HepG2 (cell line): ENCODE results near the gene GPSM1. TPM values are rescaled to one million over a fixed set of nuclear protein-coding genes. Genes with fewer than 3 reads are reported as not detected.

Experiments
- ARHGAP35 ChIP-seq: sonication (generic); formaldehyde crosslinking; IDR thresholded peaks from 2 replicates; pipeline ENCODE4 v1.9.0; 2022; ENCODE audit warnings: mild to moderate bottlenecking, inconsistent platforms, moderate library complexity, missing genetic modification reagents, borderline replicate concordance
- ATF7 ChIP-seq, 2 experiments: fragments of 450-650 bp in 1 of 2; sonication (generic) in 1 of 2; formaldehyde crosslinking in 1 of 2; IDR thresholded peaks; 2 replicates each; pipeline versions ENCODE4 v1.4.0 to v1.6.1; 2016 to 2020; ENCODE audit warnings: antibody characterized with exemption in 1 of 2, mild to moderate bottlenecking in 1 of 2, missing genetic modification reagents in 1 of 2
- ATM ChIP-seq: fragments of 450-650 bp; IDR thresholded peaks from 2 replicates; pipeline ENCODE4 v1.7.1; 2017; ENCODE audit warnings: mild to moderate bottlenecking, borderline replicate concordance
- CC2D1A ChIP-seq: sonication (generic); formaldehyde crosslinking; IDR thresholded peaks from 2 replicates; pipeline ENCODE4 v1.8.1; 2023; ENCODE audit warnings: mild to moderate bottlenecking, missing genetic modification reagents
- ELF1 ChIP-seq: sonication (generic); formaldehyde crosslinking; IDR thresholded peaks from 2 replicates; pipeline ENCODE4 v1.4.0; 2020; ENCODE audit warnings: missing genetic modification reagents
- HDAC1 ChIP-seq: sonication (generic); formaldehyde crosslinking; IDR thresholded peaks from 2 replicates; pipeline ENCODE4 v1.5.1; 2020; ENCODE audit warnings: mild to moderate bottlenecking, missing genetic modification reagents
- MEIS2 ChIP-seq: sonication (generic); formaldehyde crosslinking; IDR thresholded peaks from 2 replicates; pipeline ENCODE4 v1.9.0; 2021; ENCODE audit warnings: mild to moderate bottlenecking, missing genetic modification reagents
- MIXL1 ChIP-seq: IDR thresholded peaks from 2 replicates; pipeline ENCODE4 v1.6.1; 2016
- NONO ChIP-seq, 2 experiments: fragments of 450-650 bp in 1 of 2; sonication (generic) in 1 of 2; formaldehyde crosslinking in 1 of 2; IDR thresholded peaks in 1 of 2; conservative IDR thresholded peaks in 1 of 2; 2 replicates each; pipeline versions ENCODE4 v1.6.1 to v1.8.0; 2017 to 2022; ENCODE audit warnings: mild to moderate bottlenecking in 1 of 2, missing genetic modification reagents in 1 of 2, moderate library complexity in 1 of 2
- RXRB ChIP-seq: IDR thresholded peaks from 2 replicates; pipeline ENCODE4 v1.6.1; 2016; ENCODE audit warnings: borderline replicate concordance, missing genetic modification reagents, missing compliant biosample characterization
- XRCC5 ChIP-seq: fragments of 200-400 bp; formaldehyde crosslinking; optimal IDR thresholded peaks from 2 replicates; pipeline ENCODE3; 2017; ENCODE audit warnings: mild to moderate bottlenecking, low read length
- ZBTB21 ChIP-seq: sonication (generic); formaldehyde crosslinking; IDR thresholded peaks from 2 replicates; pipeline ENCODE4 v1.4.0; 2020; ENCODE audit warnings: missing genetic modification reagents
- ZNF460 ChIP-seq: sonication (generic); formaldehyde crosslinking; IDR thresholded peaks from 2 replicates; pipeline ENCODE4 v1.5.1; 2020; ENCODE audit warnings: missing genetic modification reagents, mild to moderate bottlenecking, borderline replicate concordance
- ZNF674 ChIP-seq: sonication (generic); formaldehyde crosslinking; IDR thresholded peaks from 2 replicates; pipeline ENCODE4 v1.5.0; 2020; ENCODE audit warnings: low read depth, mild to moderate bottlenecking, missing genetic modification reagents
- ZNF7 ChIP-seq: IDR thresholded peaks from 2 replicates; pipeline ENCODE4 v1.6.1; 2016; ENCODE audit warnings: missing biosample characterization, missing genetic modification reagents
- ZZZ3 ChIP-seq: sonication (generic); formaldehyde crosslinking; IDR thresholded peaks from 2 replicates; pipeline ENCODE4 v1.4.0; 2020; ENCODE audit warnings: missing genetic modification reagents, mild to moderate bottlenecking, borderline replicate concordance
- polyA plus RNA-seq, 8 experiments: library from polyadenylated mRNA; depleted of rRNA in 3 of 8; stranded (reverse) in 7 of 8; unstranded in 1 of 8; fragments of >200 nt; fragmentation: Illumina TruSeq in 4 of 8; extraction: Trizol in 4 of 8; gene quantifications; 2 replicates each; pipeline versions ENCODE4 v1.2.1 to v1.2.3, GENCODE V29; 2011 to 2016; ENCODE audit warnings: low read depth in 4 of 8, missing spikeins in 1 of 8, mixed read lengths in 1 of 8; ENCODE audit not compliant: insufficient read depth in 1 of 8
- total RNA-seq, 5 experiments: library from RNA; depleted of rRNA; stranded (reverse); fragments of >200 nt; fragmentation: Illumina TruSeq; extraction: Trizol; gene quantifications; 2 replicates each; pipeline ENCODE4 v1.2.3, GENCODE V29; 2016; ENCODE audit warnings: low read depth in 1 of 5
- TF ChIP-seq, protein P1 (sequence below): IDR thresholded peaks from 2 replicates; pipeline ENCODE4 v1.6.1; 2016; ENCODE audit warnings: low read depth
- TF ChIP-seq, protein P2 (sequence below): sonication (generic); formaldehyde crosslinking; IDR thresholded peaks from 2 replicates; pipeline ENCODE4 v1.4.0; 2020; ENCODE audit warnings: missing genetic modification reagents, mild to moderate bottlenecking, borderline replicate concordance
- TF ChIP-seq, protein P3 (sequence below): IDR thresholded peaks from 2 replicates; pipeline ENCODE4 v1.6.1; 2016; ENCODE audit warnings: low read depth, borderline replicate concordance
- TF ChIP-seq, protein P4 (sequence below), 2 experiments: sonication (generic) in 1 of 2; formaldehyde crosslinking in 1 of 2; IDR thresholded peaks; 2 replicates each; pipeline versions ENCODE4 v1.5.1 to v1.6.1; 2011 to 2020; ENCODE audit warnings: borderline replicate concordance in 1 of 2, low read depth in 1 of 2, low read length in 1 of 2, mild to moderate bottlenecking in 1 of 2, missing genetic modification reagents in 1 of 2, moderate library complexity in 1 of 2
- TF ChIP-seq, protein P5 (sequence below): sonication (generic); IDR thresholded peaks from 2 replicates; pipeline ENCODE4 v1.6.1; 2016; ENCODE audit warnings: low read depth, borderline replicate concordance

The GPSM1 gene
- total and polyA plus RNA-seq, 2 of the 13 experiments (the other 11 are each of a cell fraction or from before 2014, with no cell fraction given): 1.0 to 2.4 TPM

DNA sequence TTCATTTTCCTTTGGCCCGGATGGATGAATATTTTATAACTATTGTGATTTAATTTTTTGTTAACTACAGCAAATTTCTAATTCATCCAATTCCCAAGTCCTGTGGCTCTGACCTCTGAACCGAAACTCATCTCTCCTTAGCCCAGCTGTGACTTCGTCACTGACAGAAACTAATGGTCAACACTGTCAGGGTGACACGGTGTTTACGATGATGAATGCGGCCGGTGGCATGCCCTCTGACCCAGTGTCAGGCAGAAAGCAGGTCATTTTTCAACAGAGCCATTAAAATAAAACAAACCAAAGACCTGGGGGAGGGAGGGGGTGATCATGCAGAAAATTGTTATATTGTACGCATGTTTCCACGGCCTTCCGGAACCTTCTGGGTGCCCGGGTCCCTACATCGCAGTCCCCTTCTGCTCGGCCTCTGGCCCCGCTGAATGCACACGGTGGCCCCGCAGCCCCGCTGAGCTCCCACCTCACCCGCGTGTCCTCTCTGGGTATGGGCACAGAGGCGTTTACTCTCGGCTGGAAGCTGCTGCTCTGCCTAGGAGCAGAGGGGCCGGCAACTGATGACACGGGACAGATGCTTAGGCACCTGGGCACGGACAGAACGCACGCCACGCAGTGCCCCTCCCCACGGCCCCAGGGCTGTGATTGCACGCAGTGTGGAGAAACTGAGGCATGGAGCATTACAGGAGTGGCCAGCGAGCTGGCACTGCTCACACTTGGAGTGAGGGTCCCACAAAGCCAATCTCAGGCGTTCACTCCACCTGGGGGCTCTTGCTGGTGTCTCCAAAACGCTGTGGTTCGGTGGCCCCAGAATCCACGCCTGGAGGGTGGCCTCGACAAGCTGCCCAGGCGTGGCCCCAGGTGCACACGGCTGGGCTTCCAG is 31.6 kb upstream of the GPSM1 start (continued):
- TF ChIP-seq ELF1 (CRISPR knock-in tag) (no peak), MIXL1 (CRISPR knock-in tag) (no peak), XRCC5 (no peak), CC2D1A (CRISPR knock-in tag) (no peak), HDAC1 (CRISPR knock-in tag) (peak; percentile 35; the same call in 1 of the 2 replicates), NONO (IDR thresholded peaks at IDR 0.05) (no peak), NONO (CRISPR knock-in tag; conservative IDR thresholded peaks at IDR 0.05) (no peak), ZNF460 (CRISPR knock-in tag) (no peak), ZZZ3 (CRISPR knock-in tag) (0 out of 2 replicates have a peak, but pooled peaks have one; percentile 39), ATF7 (IDR thresholded peaks at IDR 0.05) (no peak), ATF7 (CRISPR knock-in tag; IDR thresholded peaks at IDR 0.05) (no peak), ARHGAP35 (no peak), ZBTB21 (peak; percentile 86), MEIS2 (CRISPR knock-in tag) (peak; percentile 95), ZNF7 (no peak), RXRB (CRISPR knock-in tag) (peak; percentile 88), ATM (no peak), ZNF674 (CRISPR knock-in tag) (no peak)
- TF ChIP-seq, protein P1, sequence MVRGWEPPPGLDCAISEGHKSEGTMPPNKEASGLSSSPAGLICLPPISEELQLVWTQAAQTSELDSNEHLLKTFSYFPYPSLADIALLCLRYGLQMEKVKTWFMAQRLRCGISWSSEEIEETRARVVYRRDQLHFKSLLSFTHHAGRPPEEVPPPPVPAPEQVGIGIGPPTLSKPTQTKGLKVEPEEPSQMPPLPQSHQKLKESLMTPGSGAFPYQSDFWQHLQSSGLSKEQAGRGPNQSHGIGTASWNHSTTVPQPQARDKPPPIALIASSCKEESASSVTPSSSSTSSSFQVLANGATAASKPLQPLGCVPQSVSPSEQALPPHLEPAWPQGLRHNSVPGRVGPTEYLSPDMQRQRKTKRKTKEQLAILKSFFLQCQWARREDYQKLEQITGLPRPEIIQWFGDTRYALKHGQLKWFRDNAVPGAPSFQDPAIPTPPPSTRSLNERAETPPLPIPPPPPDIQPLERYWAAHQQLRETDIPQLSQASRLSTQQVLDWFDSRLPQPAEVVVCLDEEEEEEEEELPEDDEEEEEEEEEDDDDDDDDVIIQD: no peak
- TF ChIP-seq, protein P2, sequence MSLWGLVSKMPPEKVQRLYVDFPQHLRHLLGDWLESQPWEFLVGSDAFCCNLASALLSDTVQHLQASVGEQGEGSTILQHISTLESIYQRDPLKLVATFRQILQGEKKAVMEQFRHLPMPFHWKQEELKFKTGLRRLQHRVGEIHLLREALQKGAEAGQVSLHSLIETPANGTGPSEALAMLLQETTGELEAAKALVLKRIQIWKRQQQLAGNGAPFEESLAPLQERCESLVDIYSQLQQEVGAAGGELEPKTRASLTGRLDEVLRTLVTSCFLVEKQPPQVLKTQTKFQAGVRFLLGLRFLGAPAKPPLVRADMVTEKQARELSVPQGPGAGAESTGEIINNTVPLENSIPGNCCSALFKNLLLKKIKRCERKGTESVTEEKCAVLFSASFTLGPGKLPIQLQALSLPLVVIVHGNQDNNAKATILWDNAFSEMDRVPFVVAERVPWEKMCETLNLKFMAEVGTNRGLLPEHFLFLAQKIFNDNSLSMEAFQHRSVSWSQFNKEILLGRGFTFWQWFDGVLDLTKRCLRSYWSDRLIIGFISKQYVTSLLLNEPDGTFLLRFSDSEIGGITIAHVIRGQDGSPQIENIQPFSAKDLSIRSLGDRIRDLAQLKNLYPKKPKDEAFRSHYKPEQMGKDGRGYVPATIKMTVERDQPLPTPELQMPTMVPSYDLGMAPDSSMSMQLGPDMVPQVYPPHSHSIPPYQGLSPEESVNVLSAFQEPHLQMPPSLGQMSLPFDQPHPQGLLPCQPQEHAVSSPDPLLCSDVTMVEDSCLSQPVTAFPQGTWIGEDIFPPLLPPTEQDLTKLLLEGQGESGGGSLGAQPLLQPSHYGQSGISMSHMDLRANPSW (CRISPR knock-in tag): no peak
- TF ChIP-seq, protein P3, sequence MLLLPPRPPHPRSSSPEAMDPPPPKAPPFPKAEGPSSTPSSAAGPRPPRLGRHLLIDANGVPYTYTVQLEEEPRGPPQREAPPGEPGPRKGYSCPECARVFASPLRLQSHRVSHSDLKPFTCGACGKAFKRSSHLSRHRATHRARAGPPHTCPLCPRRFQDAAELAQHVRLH (CRISPR knock-in tag): no peak
- TF ChIP-seq, protein P4, sequence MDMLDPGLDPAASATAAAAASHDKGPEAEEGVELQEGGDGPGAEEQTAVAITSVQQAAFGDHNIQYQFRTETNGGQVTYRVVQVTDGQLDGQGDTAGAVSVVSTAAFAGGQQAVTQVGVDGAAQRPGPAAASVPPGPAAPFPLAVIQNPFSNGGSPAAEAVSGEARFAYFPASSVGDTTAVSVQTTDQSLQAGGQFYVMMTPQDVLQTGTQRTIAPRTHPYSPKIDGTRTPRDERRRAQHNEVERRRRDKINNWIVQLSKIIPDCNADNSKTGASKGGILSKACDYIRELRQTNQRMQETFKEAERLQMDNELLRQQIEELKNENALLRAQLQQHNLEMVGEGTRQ (IDR thresholded peaks at IDR 0.05; ENCODE audit: low read depth, low read length): no peak
- TF ChIP-seq, protein P4 (CRISPR knock-in tag; IDR thresholded peaks at IDR 0.05; ENCODE audit: borderline replicate concordance): no peak
- TF ChIP-seq, protein P5, sequence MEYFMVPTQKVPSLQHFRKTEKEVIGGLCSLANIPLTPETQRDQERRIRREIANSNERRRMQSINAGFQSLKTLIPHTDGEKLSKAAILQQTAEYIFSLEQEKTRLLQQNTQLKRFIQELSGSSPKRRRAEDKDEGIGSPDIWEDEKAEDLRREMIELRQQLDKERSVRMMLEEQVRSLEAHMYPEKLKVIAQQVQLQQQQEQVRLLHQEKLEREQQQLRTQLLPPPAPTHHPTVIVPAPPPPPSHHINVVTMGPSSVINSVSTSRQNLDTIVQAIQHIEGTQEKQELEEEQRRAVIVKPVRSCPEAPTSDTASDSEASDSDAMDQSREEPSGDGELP: peak; percentile 89; the same call in 1 of the 2 replicates
